ENCODE results near the gene RPL15. TPM values are rescaled to one million over a fixed set of nuclear protein-coding genes. Genes with fewer than 3 reads are reported as not detected.

The RPL15 gene
- total and polyA plus RNA-seq, 10 of the 15 experiments (the other 5 are each of a cell fraction or from before 2014, with no cell fraction given) = 2,885 to 10,761 (median 4,017) TPM

- BruUV-seq (replicated peaks) = no TSS peak
- ChIA-PET POLR2A (interaction anchor here (1.7 kb wide), 1 partner anchor 9 kb away, joined by 7 read pairs; the partner anchor contains the start of genes NKIRAS1 and RPL15), RAD21 (ENCODE audit: unreplicated experiment) (no interaction called here), CTCF (interaction anchor here (1.2 to 2.5 kb wide), 4 partner anchors 8 to 92 kb away, joined by 3 to 8 read pairs (median 4); no protein-coding TSS in a partner anchor), SMC1A (ENCODE audit: uncharacterized antibody, unreplicated experiment) (interaction anchor here (0.8 to 1.1 kb wide), 3 partner anchors 14 to 312 kb away, joined by 3 to 4 read pairs (median 3); no protein-coding TSS in a partner anchor)
- Histone ChIP-seq H3K4me1 (ENCODE audit: control insufficient read depth, insufficient read depth, low read length) (no peaks in the 10 kb centered on the region), H3K36me3 (ENCODE audit: control insufficient read depth in 2 of 2, insufficient read depth in 2 of 2, low read length in 1 of 2) (peaks cover 0 to 2% of the 10 kb centered on the region in 2 experiments; a peak in 2 of 4 replicates), H4K20me1 (ENCODE audit: control insufficient read depth, insufficient read depth) (no peaks in the 10 kb centered on the region), H3K4me3 (no peak overlapping the region), H3K9ac (ENCODE audit: control insufficient read depth, insufficient read depth, low read length) (no peak overlapping the region), H2AFZ (ENCODE audit: control insufficient read depth, low read depth, low read length) (no peak overlapping the region), H3K27me3 (replicated peaks in 1 of 2; ENCODE audit: control insufficient read depth in 2 of 2, insufficient read depth in 2 of 2, low read length in 1 of 2) (no peaks in the 10 kb centered on the region), H3K4me2 (ENCODE audit: control insufficient read depth, insufficient read depth) (no peak overlapping the region), H3K79me2 (ENCODE audit: control insufficient read depth, insufficient read depth, low read length) (no peaks in the 10 kb centered on the region), H3K9me3 (replicated peaks; ENCODE audit: control insufficient read depth, insufficient read depth, low read length) (no peaks in the 10 kb centered on the region), H3K27ac (ENCODE audit: control insufficient read depth, insufficient read depth) (no peak overlapping the region)
- ATAC-seq (no peak), FAIRE-seq (no peak), DNase-seq (ENCODE audit: low read depth, low spot score) (no peak)
- TF ChIP-seq BCL11A (IDR thresholded peaks at IDR 0.05; ENCODE audit: low read depth, low read length) = no peak
- TF ChIP-seq ZBED1 (IDR thresholded peaks at IDR 0.05; ENCODE audit: borderline replicate concordance) = no peak
- TF ChIP-seq NFXL1 (IDR thresholded peaks at IDR 0.05; ENCODE audit: borderline replicate concordance) = no peak
- no peak for TF ChIP-seq CHD4 (IDR thresholded peaks at IDR 0.05)
- TF ChIP-seq BCL3 (IDR thresholded peaks at IDR 0.05; ENCODE audit: borderline replicate concordance, insufficient read depth, low read depth, low read length, poor library complexity, severe bottlenecking) = no peak
- intact Hi-C loops (cut with micrococcal nuclease; ENCODE audit: unreplicated experiment) (no loop called here), in situ Hi-C loops (cut with MboI) (loop anchor here (25.0 kb wide), 1 partner anchor 1861 kb away; the partner anchor contains the start of genes NGLY1 and OXSM)
- WGBS (ENCODE audit: insufficient coverage, insufficient replicate concordance, low lambda C conversion rate, missing lambda C conversion rate) = 84% methylated on average over 7 of the region's 7 CpGs
Measured at GRCh38 chr3:23926246-23926645, 9.3 kb downstream of the RPL15 start.

- intact Hi-C loops (cut with micrococcal nuclease; ENCODE audit: unreplicated experiment) = no loop called here
- no peaks in the 10 kb centered on the region for H4K20me1 ChIP-seq (ENCODE audit: control insufficient read depth, insufficient read depth)
- H3K4me3 ChIP-seq = no peak overlapping the region
- no peak overlapping the region for H2AFZ ChIP-seq (ENCODE audit: control insufficient read depth, low read depth, low read length)
- TF ChIP-seq ZBTB11 (CRISPR knock-in tag; IDR thresholded peaks at IDR 0.05) (no peak), RAD21 (IDR thresholded peaks at IDR 0.05; ENCODE audit: insufficient read depth, low read depth, low read length) (peak; percentile 13; the same call in 1 of the 2 replicates), CTCF (IDR thresholded peaks at IDR 0.05 in 2 of 3, conservative IDR thresholded peaks at IDR 0.05 in 1 of 3; ENCODE audit: control insufficient read depth in 2 of 3, extremely low read depth in 1 of 3, insufficient read depth in 1 of 3, low read depth in 3 of 3, low read length in 3 of 3) (peak in 1 of 3 experiments; percentile 33; a peak in 2 of 6 replicates)
- SMC1A ChIA-PET (ENCODE audit: uncharacterized antibody, unreplicated experiment) = interaction anchor here (0.8 to 1.1 kb wide), 5 partner anchors 14 to 311 kb away, joined by 3 to 4 read pairs (median 3); no protein-coding TSS in a partner anchor
- no peaks in the 10 kb centered on the region for H3K79me2 ChIP-seq (ENCODE audit: control insufficient read depth, insufficient read depth, low read length)
- no peak overlapping the region for H3K27ac ChIP-seq (ENCODE audit: control insufficient read depth, insufficient read depth)
- BruUV-seq (replicated peaks) = no TSS peak
- no peaks in the 10 kb centered on the region for H3K4me1 ChIP-seq (ENCODE audit: control insufficient read depth, insufficient read depth, low read length)
- in situ Hi-C loops (cut with MboI) = loop anchor here (25.0 kb wide), 1 partner anchor 1861 kb away; the partner anchor contains the start of genes NGLY1 and OXSM
- POLR2A ChIA-PET = no interaction called here
- CTCF ChIA-PET = interaction anchor here (1.2 to 2.5 kb wide), 3 partner anchors 8 to 93 kb away, joined by 3 to 7 read pairs (median 4); no protein-coding TSS in a partner anchor
- RAD21 ChIA-PET (ENCODE audit: unreplicated experiment) = interaction anchor here (0.8 to 1.3 kb wide), 2 partner anchors 35 to 71 kb away, joined by 3 to 5 read pairs; no protein-coding TSS in a partner anchor
- no peak for DNase-seq (ENCODE audit: low read depth, low spot score)
- H3K27me3 ChIP-seq (replicated peaks in 1 of 2; ENCODE audit: control insufficient read depth in 2 of 2, insufficient read depth in 2 of 2, low read length in 1 of 2) = no peaks in the 10 kb centered on the region
- H3K36me3 ChIP-seq (ENCODE audit: control insufficient read depth in 2 of 2, insufficient read depth in 2 of 2, low read length in 1 of 2) = no peaks in the 10 kb centered on the region
- no peak for ATAC-seq
- no peak overlapping the region for H3K4me2 ChIP-seq (ENCODE audit: control insufficient read depth, insufficient read depth)
- FAIRE-seq = no peak
- H3K9ac ChIP-seq (ENCODE audit: control insufficient read depth, insufficient read depth, low read length) = no peak overlapping the region
- no peaks in the 10 kb centered on the region for H3K9me3 ChIP-seq (replicated peaks; ENCODE audit: control insufficient read depth, insufficient read depth, low read length)
- WGBS (ENCODE audit: insufficient coverage, insufficient replicate concordance, low lambda C conversion rate, missing lambda C conversion rate) = 78% methylated on average over 3 of the region's 3 CpGs
Measured at GRCh38 chr3:23926736-23927135, 9.8 kb downstream of the RPL15 start.
